ENCODE measurements around the gene QPRT. TPM values are rescaled to one million over a fixed set of nuclear protein-coding genes. Genes with fewer than 3 reads are reported as not detected.
"Not testable (repeated sequence)": the region's sequence is repeated elsewhere in the genome, so short reads cannot be mapped to it uniquely, and the experiment has no call there.

Gene QPRT
- polyA plus RNA-seq, 1 of the 3 experiments (the other 2 are of a cell fraction): 12.5 TPM

GRCh38 chr16:29746518-29746917 lies 67.5 kb downstream of the QPRT start:
- CTCF ChIA-PET; POLR2A ChIA-PET; H3K4me2 ChIP-seq; H3K4me1 ChIP-seq (ENCODE audit: control insufficient read depth in 1 of 2, insufficient read depth in 2 of 2, low read depth in 1 of 2, low read length in 1 of 2); H4K20me1 ChIP-seq (ENCODE audit: insufficient read depth); H3K79me2 ChIP-seq (ENCODE audit: insufficient read depth); H3K27me3 ChIP-seq (ENCODE audit: insufficient read depth); H3K4me3 ChIP-seq (ENCODE audit: low read depth in 2 of 2, low read length in 1 of 2); DNase-seq; H2AFZ ChIP-seq (ENCODE audit: low read depth); H3K9me2 ChIP-seq; H3K36me3 ChIP-seq (replicated peaks in 1 of 2; ENCODE audit: control insufficient read depth in 1 of 2, insufficient read depth in 2 of 2, low read length in 1 of 2); H3K9ac ChIP-seq; H3K9me3 ChIP-seq; H3F3A ChIP-seq (replicated peaks; ENCODE audit: insufficient read depth); H3K27ac ChIP-seq (ENCODE audit: low read depth in 2 of 2, low read length in 1 of 2): not testable (repeated sequence)
- WGBS (ENCODE audit: low lambda C conversion rate): 83% methylated on average over 4 of the region's 4 CpGs

Other genes with a start within 250 kb of the QPRT start
- 97.5 and 102 TPM in 2 replicates for gene BOLA2, start 224.8 kb upstream of the QPRT start, polyA plus RNA-seq (2012; rRNA removed)
- gene SLX1B, start 224.6 kb upstream of the QPRT start, polyA plus RNA-seq (2012; rRNA removed): 18.3 and 32.4 TPM in 2 replicates
- gene SULT1A4, start 219.3 kb upstream of the QPRT start, polyA plus RNA-seq (2012; rRNA removed): 1.2 and 2.6 TPM in 2 replicates
- 12.7 and 22.5 TPM in 2 replicates for gene NPIPB12, start 172.8 kb upstream of the QPRT start, polyA plus RNA-seq (2012; rRNA removed)
- gene SPN, start 15.9 kb upstream of the QPRT start, polyA plus RNA-seq (2012; rRNA removed): 0.10 and 0.13 TPM in 2 replicates
- gene C16orf54, start 66.8 kb downstream of the QPRT start, polyA plus RNA-seq (2012; rRNA removed): not detected in 2 replicates
- not detected in 2 replicates for gene ZG16, start 99.1 kb downstream of the QPRT start, polyA plus RNA-seq (2012; rRNA removed)
- 63.8 and 64.1 TPM in 2 replicates for gene KIF22, start 111.6 kb downstream of the QPRT start, polyA plus RNA-seq (2012; rRNA removed)
- gene MAZ, start 127.3 kb downstream of the QPRT start, polyA plus RNA-seq (2012; rRNA removed): 117 and 163 TPM in 2 replicates
- 28.1 and 29.3 TPM in 2 replicates for gene PRRT2, start 133.0 kb downstream of the QPRT start, polyA plus RNA-seq (2012; rRNA removed)
- 48.5 and 57.7 TPM in 2 replicates for gene PAGR1, start 137.0 kb downstream of the QPRT start, polyA plus RNA-seq (2012; rRNA removed)
- 198 and 222 TPM in 2 replicates for gene MVP, start 141.3 kb downstream of the QPRT start, polyA plus RNA-seq (2012; rRNA removed)
- gene CDIPT, start 184.0 kb downstream of the QPRT start, polyA plus RNA-seq (2012; rRNA removed): 90.7 and 94.8 TPM in 2 replicates
- gene SEZ6L2, start 220.4 kb downstream of the QPRT start, polyA plus RNA-seq (2012; rRNA removed): 26.6 and 59.8 TPM in 2 replicates
- 29.0 and 35.1 TPM in 2 replicates for gene ASPHD1, start 221.3 kb downstream of the QPRT start, polyA plus RNA-seq (2012; rRNA removed)
- 28.5 and 31.0 TPM in 2 replicates for gene KCTD13, start 247.0 kb downstream of the QPRT start, polyA plus RNA-seq (2012; rRNA removed)

Data from SK-N-SH (cell line).